GM19023 (cell line): ENCODE results near the gene PSMA3.

ENCODE experiments used
- ATAC-seq: cut with Tn5 transposase; IDR thresholded peaks from one replicate; pipeline ENCODE4 v1.9.1; 2021; ENCODE audit warnings: mild to moderate bottlenecking, moderate library complexity; ENCODE audit not compliant: unreplicated experiment

The PSMA3 gene

GRCh38 chr14:58270628-58271027 lies 26.0 kb downstream of the PSMA3 start:
- no peak for ATAC-seq

- no peak for ATAC-seq
Measured at GRCh38 chr14:58272588-58273372, 28.1 kb downstream of the PSMA3 start.

GRCh38 chr14:58274881-58275280 lies 30.2 kb downstream of the PSMA3 start:
- ATAC-seq = no peak

GRCh38 chr14:58275527-58276190 lies 31.0 kb downstream of the PSMA3 start:
- no peak for ATAC-seq

GRCh38 chr14:58276208-58276607 lies 31.6 kb downstream of the PSMA3 start:
- no peak for ATAC-seq

GRCh38 chr14:58278177-58278576 lies 33.5 kb downstream of the PSMA3 start:
- no peak for ATAC-seq

GRCh38 chr14:58280954-58281787 lies 36.5 kb downstream of the PSMA3 start:
- ATAC-seq = peak; percentile 61

GRCh38 chr14:58281969-58282368 lies 37.3 kb downstream of the PSMA3 start:
- no peak for ATAC-seq

- no peak for ATAC-seq
Measured at GRCh38 chr14:58282925-58283593, 38.4 kb downstream of the PSMA3 start.

- ATAC-seq = no peak
Measured at GRCh38 chr14:58283730-58284129, 39.1 kb downstream of the PSMA3 start.

- no peak for ATAC-seq
Measured at GRCh38 chr14:58285132-58285531, 40.5 kb downstream of the PSMA3 start.

- no peak for ATAC-seq
Measured at GRCh38 chr14:58287607-58288042, 43.0 kb downstream of the PSMA3 start.

- no peak for ATAC-seq
Measured at GRCh38 chr14:58288106-58288792, 43.6 kb downstream of the PSMA3 start.

GRCh38 chr14:58291646-58292045 lies 47.0 kb downstream of the PSMA3 start:
- ATAC-seq = no peak

- no peak for ATAC-seq
Measured at GRCh38 chr14:58292187-58292586, 47.5 kb downstream of the PSMA3 start.

- ATAC-seq = no peak
Measured at GRCh38 chr14:58294201-58294600, 49.6 kb downstream of the PSMA3 start.

- no peak for ATAC-seq
Measured at GRCh38 chr14:58296726-58297125, 52.1 kb downstream of the PSMA3 start.

- no peak for ATAC-seq
Measured at GRCh38 chr14:58297412-58297761, 52.7 kb downstream of the PSMA3 start.

GRCh38 chr14:58297762-58298476 lies 53.3 kb downstream of the PSMA3 start:
- peak; percentile 79 for ATAC-seq
